HL-60 (cell line): ENCODE measurements around the gene EXOC4.

Experiments
- DNase-seq, 2 experiments: peaks; one replicate each; pipeline ENCODE4 v3.0.0-alpha.2; 2010 to 2020; ENCODE audit warnings: low read depth in 1 of 2, low spot score in 1 of 2
- H3K27ac ChIP-seq: fragments of 250-450 bp; sonication (Bioruptor Pico); replicated peaks from 2 replicates; pipeline ENCODE4 v1.5.1; 2020; ENCODE audit warnings: mild to moderate bottlenecking, moderate library complexity
- H3K27me3 ChIP-seq: fragments of 250-450 bp; sonication (Bioruptor Pico); 2 replicates; pipeline ENCODE4 v1.5.1; 2021; ENCODE audit warnings: mild to moderate bottlenecking, moderate library complexity; ENCODE audit not compliant: insufficient read depth, poor library complexity, severe bottlenecking
- H3K4me3 ChIP-seq: replicated peaks from 2 replicates; pipeline ENCODE4 v1.5.1; 2011; ENCODE audit warnings: mild to moderate bottlenecking, control low read depth, low read length; ENCODE audit not compliant: insufficient read depth
- CTCF ChIP-seq: IDR thresholded peaks from one replicate; pipeline ENCODE4 v1.5.1; 2011; ENCODE audit warnings: low read length, control low read depth, inconsistent platforms; ENCODE audit not compliant: insufficient read depth
- GABPA ChIP-seq: IDR thresholded peaks from 2 replicates; pipeline ENCODE4 v1.6.1; 2012; ENCODE audit warnings: low read depth
- POLR2AphosphoS5 ChIP-seq: IDR thresholded peaks from 2 replicates; pipeline ENCODE4 v1.6.1; 2012; ENCODE audit warnings: low read depth
- REST ChIP-seq: IDR thresholded peaks from 2 replicates; pipeline ENCODE4 v1.6.1; 2012; ENCODE audit warnings: low read depth; ENCODE audit not compliant: insufficient replicate concordance
- SPI1 ChIP-seq: IDR thresholded peaks from 2 replicates; pipeline ENCODE4 v1.6.1; 2012; ENCODE audit warnings: low read depth, mild to moderate bottlenecking, borderline replicate concordance

EXOC4 gene

GRCh38 chr7:133282094-133282493 is 29.2 kb downstream of the EXOC4 start:
- TF ChIP-seq REST (no peak), POLR2AphosphoS5 (no peak), CTCF (no peak), GABPA (no peak), SPI1 (no peak)

GRCh38 chr7:133284092-133284491 is 31.2 kb downstream of the EXOC4 start:
- no peak for TF ChIP-seq GABPA
- no peak for TF ChIP-seq POLR2AphosphoS5
- no peak for TF ChIP-seq SPI1
- no peak for TF ChIP-seq CTCF
- TF ChIP-seq REST, result no peak
- DNase-seq, result no peak
- Histone ChIP-seq H3K4me3 (no peak overlapping the region), H3K27me3 (no peaks in the 10 kb centered on the region), H3K27ac (no peak overlapping the region)

More at GRCh38 chr7:133282094-133282493, 29.2 kb downstream of the EXOC4 start:
- Histone ChIP-seq H3K27me3 (no peaks in the 10 kb centered on the region), H3K27ac (no peak overlapping the region), H3K4me3 (no peak overlapping the region)
- no peak for DNase-seq

- H3K4me3 ChIP-seq, result no peak overlapping the region
- no peaks in the 10 kb centered on the region for H3K27me3 ChIP-seq
- DNase-seq, result no peak
- no peak overlapping the region for H3K27ac ChIP-seq
- TF ChIP-seq SPI1 (no peak), POLR2AphosphoS5 (no peak), REST (no peak), GABPA (no peak), CTCF (no peak)
These were observed 36.1 kb downstream of the EXOC4 start for GRCh38 chr7:133288970-133289369.
